HepG2 (cell line): ENCODE results near the gene GLIPR1L2. TPM values are rescaled to one million over a fixed set of nuclear protein-coding genes. Genes with fewer than 3 reads are reported as not detected.

Experiments
- ATAC-seq: fragments of 200-7000 bp; cut with Tn5 transposase; 3 replicates; pipeline ENCODE4 v1.9.1; 2020; ENCODE audit warnings: mild to moderate bottlenecking, moderate library complexity
- Bru-seq: library from RNA; stranded (reverse); fragments of 400-500 nt; gene quantifications from one replicate; lab custom pipeline; 2021; lab: Mats Ljungman, UMichigan
- BruChase-seq, 2 experiments: library from RNA; stranded (reverse); fragments of 400-500 nt; gene quantifications; one replicate each; lab custom pipeline; 2021; lab: Mats Ljungman, UMichigan
- BruUV-seq: library from RNA; stranded (reverse); fragments of 400-500 nt; replicated peaks from 2 replicates; lab custom pipeline; 2021; lab: Mats Ljungman, UMichigan
- CTCF ChIA-PET: fragments of 300-600 bp; formaldehyde crosslinking; extraction: SDS; loops from one replicate; lab custom pipeline; 2021; ENCODE audit warnings: low total read pairs, inconsistent platforms, low intra/inter-chr PET ratio; lab: Yijun Ruan, JAX
- POLR2A ChIA-PET: fragments of 350-600 bp; sonication (Branson Sonifier 250); formaldehyde crosslinking; loops from one replicate; lab custom pipeline; 2020; ENCODE audit warnings: antibody characterized with exemption, inconsistent platforms; lab: Yijun Ruan, JAX
- DNase-seq: peaks from one replicate; pipeline ENCODE4 v3.0.0-alpha.2; 2015; ENCODE audit warnings: low spot score
- FAIRE-seq: peaks from 3 replicates; lab custom pipeline; 2011; peaks lifted over from hg19 to GRCh38; lab: Jason Lieb, UNC
- H2AFZ ChIP-seq: one replicate; pipeline ENCODE4 v1.6.1; 2011; ENCODE audit warnings: low read length, inconsistent platforms
- H3K27ac ChIP-seq: fragments of 300-600 bp; 3 replicates; pipeline ENCODE4 v1.8.0; 2011; ENCODE audit warnings: mixed run types, mild to moderate bottlenecking, mixed read lengths, low read length, inconsistent platforms; ENCODE audit not compliant: insufficient read depth; ENCODE audit errors: extremely low read length
- H3K27me3 ChIP-seq, 2 experiments: fragments of 200-600 bp in 1 of 2; 2 replicates in 1 of 2; 3 replicates in 1 of 2; pipeline versions ENCODE4 v1.6.0 to v1.8.0; 2011; ENCODE audit warnings: low read length in 2 of 2, mild to moderate bottlenecking in 2 of 2, moderate library complexity in 2 of 2, inconsistent platforms in 1 of 2; ENCODE audit not compliant: insufficient read depth in 2 of 2, control insufficient read depth in 1 of 2
- H3K36me3 ChIP-seq, 2 experiments: fragments of 200-600 bp in 1 of 2; replicated peaks in 1 of 2; 2 replicates in 1 of 2; 3 replicates in 1 of 2; pipeline versions ENCODE4 v1.5.1 to v1.8.0; 2011; ENCODE audit warnings: low read length in 2 of 2, inconsistent platforms in 1 of 2; ENCODE audit not compliant: insufficient read depth in 2 of 2, control insufficient read depth in 1 of 2
- H3K4me1 ChIP-seq: 2 replicates; pipeline ENCODE4 v1.5.1; 2012; ENCODE audit warnings: low read length, inconsistent platforms; ENCODE audit not compliant: insufficient read depth
- H3K4me2 ChIP-seq: 2 replicates; pipeline ENCODE4 v1.6.0; 2011; ENCODE audit warnings: low read depth, low read length, inconsistent platforms
- H3K4me3 ChIP-seq, 3 experiments: fragments of 200-600 bp in 1 of 3; sonication (generic), shearing (Covaris generic) in 1 of 3; replicated peaks in 1 of 3; 2 replicates each; pipeline ENCODE4 v1.5.1; 2011 to 2016; ENCODE audit warnings: low read length in 3 of 3, inconsistent platforms in 2 of 3, low read depth in 2 of 3, mild to moderate bottlenecking in 2 of 3, control low read depth in 1 of 3, mixed read lengths in 1 of 3; ENCODE audit not compliant: insufficient read depth in 1 of 3
- H3K79me2 ChIP-seq: one replicate; pipeline ENCODE4 v1.6.1; 2011; ENCODE audit warnings: low read length, inconsistent platforms; ENCODE audit not compliant: insufficient read depth
- H3K9ac ChIP-seq: 2 replicates; pipeline ENCODE4 v1.6.0; 2011; ENCODE audit warnings: mild to moderate bottlenecking, low read depth, low read length, inconsistent platforms; ENCODE audit not compliant: insufficient read depth
- H3K9me3 ChIP-seq: 2 replicates; pipeline ENCODE4 v1.5.1; 2012; ENCODE audit warnings: mild to moderate bottlenecking, low read length
- H4K20me1 ChIP-seq: 2 replicates; pipeline ENCODE4 v1.6.0; 2011; ENCODE audit warnings: inconsistent platforms, mild to moderate bottlenecking, low read length, moderate library complexity; ENCODE audit not compliant: insufficient read depth
- ATAD3A ChIP-seq: sonication (generic); formaldehyde crosslinking; IDR thresholded peaks from 2 replicates; pipeline ENCODE4 v1.4.0; 2020; ENCODE audit warnings: missing genetic modification reagents
- HNRNPK ChIP-seq: fragments of 200-400 bp; formaldehyde crosslinking; IDR thresholded peaks from 2 replicates; pipeline ENCODE4 v1.6.1; 2018; ENCODE audit warnings: low read length, low read depth, moderate library complexity, mild to moderate bottlenecking; ENCODE audit not compliant: poor library complexity, severe bottlenecking
- HNRNPUL1 ChIP-seq: fragments of 200-400 bp; formaldehyde crosslinking; IDR thresholded peaks from 2 replicates; pipeline ENCODE4 v1.6.1; 2017; ENCODE audit warnings: low read depth, mild to moderate bottlenecking, low read length, moderate library complexity
- HOXA3 ChIP-seq: sonication (generic); formaldehyde crosslinking; IDR thresholded peaks from 2 replicates; pipeline ENCODE4 v1.5.0; 2020; ENCODE audit warnings: missing genetic modification reagents
- KDM2A ChIP-seq: sonication (generic); formaldehyde crosslinking; IDR thresholded peaks from 2 replicates; pipeline ENCODE4 v1.4.0; 2020; ENCODE audit warnings: low read depth, missing genetic modification reagents, borderline replicate concordance
- PHF8 ChIP-seq: sonication (generic); formaldehyde crosslinking; IDR thresholded peaks from 2 replicates; pipeline ENCODE4 v1.5.0; 2020; ENCODE audit warnings: missing genetic modification reagents
- RCOR2 ChIP-seq: IDR thresholded peaks from 2 replicates; pipeline ENCODE4 v1.6.1; 2016; ENCODE audit warnings: missing biosample characterization, missing genetic modification reagents
- SYNCRIP ChIP-seq: fragments of 200-400 bp; formaldehyde crosslinking; IDR thresholded peaks from 2 replicates; pipeline ENCODE4 v1.6.1; 2018; ENCODE audit warnings: mild to moderate bottlenecking, low read depth, low read length; ENCODE audit not compliant: insufficient read depth
- ZFP37 ChIP-seq: sonication (generic); formaldehyde crosslinking; IDR thresholded peaks from 2 replicates; pipeline ENCODE4 v1.4.0; 2020; ENCODE audit warnings: missing genetic modification reagents, borderline replicate concordance
- ZFX ChIP-seq: sonication (generic); formaldehyde crosslinking; IDR thresholded peaks from 2 replicates; pipeline ENCODE4 v1.4.0; 2020; ENCODE audit warnings: mild to moderate bottlenecking, low read depth, missing genetic modification reagents, moderate library complexity
- ZFY ChIP-seq: sonication (generic); formaldehyde crosslinking; IDR thresholded peaks from 2 replicates; pipeline ENCODE4 v1.4.0; 2020; ENCODE audit warnings: missing genetic modification reagents
- ZNF160 ChIP-seq: sonication (generic); formaldehyde crosslinking; IDR thresholded peaks from 2 replicates; pipeline ENCODE4 v1.8.0; 2022; ENCODE audit warnings: mild to moderate bottlenecking, inconsistent platforms, missing genetic modification reagents
- ZNF558 ChIP-seq: sonication (generic); formaldehyde crosslinking; IDR thresholded peaks from 2 replicates; pipeline ENCODE4 v1.9.0; 2022; ENCODE audit warnings: mild to moderate bottlenecking, missing genetic modification reagents, borderline replicate concordance
- ZNF567 ChIP-seq: sonication (generic); formaldehyde crosslinking; IDR thresholded peaks from 2 replicates; pipeline ENCODE4 v1.8.1; 2023; ENCODE audit warnings: mild to moderate bottlenecking, missing genetic modification reagents, borderline replicate concordance
- ZNF598 ChIP-seq: sonication (generic); formaldehyde crosslinking; IDR thresholded peaks from 2 replicates; pipeline ENCODE4 v1.5.1; 2020; ENCODE audit warnings: mild to moderate bottlenecking, missing genetic modification reagents, borderline replicate concordance
- ZNF629 ChIP-seq: sonication (generic); formaldehyde crosslinking; conservative IDR thresholded peaks from 2 replicates; pipeline ENCODE4 v1.5.0; 2020; ENCODE audit warnings: missing genetic modification reagents
- WGBS: methylation state at CpG from one replicate; pipeline ENCODE4 v1.1.6; 2017; ENCODE audit warnings: low lambda C conversion rate; 5-methylcytosine and 5-hydroxymethylcytosine counted together
- in situ Hi-C: cut with HindIII; loops from 2 replicates; pipeline ENCODE4 v1.10.0; 2017; ENCODE audit warnings: low pct_unique_long_range_greater_than_20kb; ENCODE audit not compliant: extremely low pct_ligation_motif_present
- intact Hi-C: fragments of 100-400 bp; cut with micrococcal nuclease; formaldehyde crosslinking; loops from one replicate; pipeline ENCODE4 v1.10.0; 2022; ENCODE audit not compliant: unreplicated experiment
- long read RNA-seq, 2 experiments: library from RNA in 1 of 2; library from polyadenylated mRNA in 1 of 2; stranded (forward) in 1 of 2; unstranded in 1 of 2; transcript quantifications; one replicate each; pipeline ENCODE4 v2.0.0, GENCODE V29; 2019 to 2022
- polyA minus RNA-seq, 3 experiments: library from RNA; depleted of rRNA, polyadenylated mRNA; stranded (reverse); fragments of >200 nt; gene quantifications; 2 replicates each; pipeline ENCODE4 v1.2.3, GENCODE V29; 2011; ENCODE audit warnings: low replicate concordance in 1 of 3
- polyA plus RNA-seq, 8 experiments: library from polyadenylated mRNA; depleted of rRNA in 3 of 8; stranded (reverse) in 7 of 8; unstranded in 1 of 8; fragments of >200 nt; fragmentation: Illumina TruSeq in 4 of 8; extraction: Trizol in 4 of 8; gene quantifications; 2 replicates each; pipeline versions ENCODE4 v1.2.1 to v1.2.3, GENCODE V29; 2011 to 2016; ENCODE audit warnings: low read depth in 4 of 8, missing spikeins in 1 of 8, mixed read lengths in 1 of 8; ENCODE audit not compliant: insufficient read depth in 1 of 8
- total RNA-seq, 5 experiments: library from RNA; depleted of rRNA; stranded (reverse); fragments of >200 nt; fragmentation: Illumina TruSeq; extraction: Trizol; gene quantifications; 2 replicates each; pipeline ENCODE4 v1.2.3, GENCODE V29; 2016; ENCODE audit warnings: low read depth in 1 of 5
- TF ChIP-seq, protein P1 (sequence below): sonication (generic); formaldehyde crosslinking; IDR thresholded peaks from 2 replicates; pipeline ENCODE4 v1.5.0; 2020; ENCODE audit warnings: mild to moderate bottlenecking, missing genetic modification reagents
- TF ChIP-seq, protein P2 (sequence below): sonication (generic); formaldehyde crosslinking; IDR thresholded peaks from 2 replicates; pipeline ENCODE4 v1.8.1; 2023; ENCODE audit warnings: mild to moderate bottlenecking, moderate library complexity, missing genetic modification reagents

The GLIPR1L2 gene
- total RNA-seq (2016; rRNA removed; fragmentation: Illumina TruSeq; extraction: Trizol) (not detected in 2 replicates), polyA plus RNA-seq (2011; rRNA removed) (not detected in 2 replicates), polyA minus RNA-seq (2011; rRNA and poly(A)+ RNA removed; ENCODE audit: low replicate concordance) (not detected in 2 replicates), Bru-seq, nascent RNA (percentile 3 among the genes with signal in this experiment), BruChase-seq, experiment 1, labeled RNA remaining after a 6-hour chase (percentile 3 among the genes with signal in this experiment), BruChase-seq, experiment 2, labeled RNA remaining after a 2-hour chase (not detected)
- not detected in 2 replicates for total RNA-seq (2016; cell fraction: cytosol; rRNA removed; fragmentation: Illumina TruSeq; extraction: Trizol; ENCODE audit: low read depth)
- total RNA-seq (2016; cell fraction: insoluble cytoplasmic fraction; rRNA removed; fragmentation: Illumina TruSeq; extraction: Trizol) = not detected in 2 replicates
- total RNA-seq (2016; cell fraction: membrane; rRNA removed; fragmentation: Illumina TruSeq; extraction: Trizol) = not detected in 2 replicates
- not detected in 2 replicates for total RNA-seq (2016; cell fraction: nucleus; rRNA removed; fragmentation: Illumina TruSeq; extraction: Trizol)
- polyA plus RNA-seq (2011; cell fraction: cytosol; rRNA removed) = not detected in 2 replicates
- polyA plus RNA-seq (2011; cell fraction: nucleus; rRNA removed) = not detected in 2 replicates
- polyA plus RNA-seq (2012) = not detected in 2 replicates
- not detected in 2 replicates for polyA plus RNA-seq (2016; cell fraction: cytosol; fragmentation: Illumina TruSeq; extraction: Trizol; ENCODE audit: low read depth)
- not detected in 2 replicates for polyA plus RNA-seq (2016; cell fraction: insoluble cytoplasmic fraction; fragmentation: Illumina TruSeq; extraction: Trizol; ENCODE audit: low read depth)
- polyA plus RNA-seq (2016; cell fraction: membrane; fragmentation: Illumina TruSeq; extraction: Trizol; ENCODE audit: low read depth) = not detected in 2 replicates
- not detected in 2 replicates for polyA plus RNA-seq (2016; cell fraction: nucleus; fragmentation: Illumina TruSeq; extraction: Trizol; ENCODE audit: insufficient read depth, low read depth)
- polyA minus RNA-seq (2011; cell fraction: cytosol; rRNA and poly(A)+ RNA removed) = not detected in 2 replicates
- polyA minus RNA-seq (2011; cell fraction: nucleus; rRNA and poly(A)+ RNA removed) = not detected in 2 replicates
- long read RNA-seq, experiment 1 = 0 reads
- long read RNA-seq, experiment 2 = 0 reads

DNA sequence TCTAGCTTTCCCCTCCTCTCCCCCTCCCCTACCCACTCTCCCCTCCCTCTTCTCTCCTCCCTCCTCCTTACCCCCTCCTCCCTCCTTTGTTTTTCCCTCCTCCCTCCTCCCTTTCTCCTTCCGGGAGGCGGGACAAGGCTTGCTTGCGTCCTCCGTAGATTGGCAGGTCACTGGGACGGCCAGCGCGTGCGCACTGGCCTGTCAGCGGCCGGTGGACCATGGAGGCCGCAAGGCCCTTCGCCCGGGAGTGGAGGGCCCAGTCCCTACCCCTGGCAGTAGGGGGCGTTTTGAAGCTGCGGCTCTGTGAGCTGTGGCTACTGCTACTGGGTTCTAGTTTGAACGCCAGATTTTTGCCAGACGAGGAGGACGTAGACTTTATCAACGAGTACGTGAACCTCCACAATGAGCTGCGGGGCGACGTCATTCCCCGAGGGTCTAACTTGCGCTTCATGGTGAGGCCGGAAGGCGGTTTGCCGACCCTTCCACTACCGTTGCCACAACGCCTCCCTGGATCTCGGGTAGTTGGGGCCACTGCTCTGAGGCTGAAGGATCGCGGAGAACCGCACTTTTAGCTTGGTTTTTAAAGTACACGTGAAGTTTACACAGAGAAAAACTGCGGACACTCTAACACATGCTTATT lies at the start of gene GLIPR1L2:
Gene GLIPR1L2, plus strand, starts transcription at position 191 of the 640 bp plus-strand sequence. Its CDS starts 28 bp downstream, at position 219.
- no peaks in the 10 kb centered on the region for H3K79me2 ChIP-seq
- H4K20me1 ChIP-seq = no peaks in the 10 kb centered on the region
- FAIRE-seq (no peak), ATAC-seq (peak; percentile 100), DNase-seq (peak; percentile 10)
- WGBS = 64% methylated on average over 32 of the region's 36 CpGs
- no peaks in the 10 kb centered on the region for H3K4me1 ChIP-seq
- peak within 1 kb of the TSS in 2 of 3 experiments; percentile 13 to 37; a peak in 4 of 6 replicates for H3K4me3 ChIP-seq
- no peak within 1 kb of the TSS for H2AFZ ChIP-seq
- no TSS peak for BruUV-seq
- no peak within 1 kb of the TSS for H3K27ac ChIP-seq
- intact Hi-C loops = no loop called here
- no peaks in the 10 kb centered on the region for H3K36me3 ChIP-seq
- no peaks in the 10 kb centered on the region for H3K9me3 ChIP-seq
- no peaks in the 10 kb centered on the region for H3K27me3 ChIP-seq
- in situ Hi-C loops = no loop called here
- ChIA-PET CTCF (no interaction called here), POLR2A (no interaction called here)
- peak within 1 kb of the TSS; percentile 52 for H3K4me2 ChIP-seq
- H3K9ac ChIP-seq = no peak within 1 kb of the TSS
- peak; percentile 64 for TF ChIP-seq HNRNPK
- TF ChIP-seq KDM2A (CRISPR knock-in tag) = peak; percentile 35; the same call in 1 of the 2 replicates
- TF ChIP-seq, protein P1, sequence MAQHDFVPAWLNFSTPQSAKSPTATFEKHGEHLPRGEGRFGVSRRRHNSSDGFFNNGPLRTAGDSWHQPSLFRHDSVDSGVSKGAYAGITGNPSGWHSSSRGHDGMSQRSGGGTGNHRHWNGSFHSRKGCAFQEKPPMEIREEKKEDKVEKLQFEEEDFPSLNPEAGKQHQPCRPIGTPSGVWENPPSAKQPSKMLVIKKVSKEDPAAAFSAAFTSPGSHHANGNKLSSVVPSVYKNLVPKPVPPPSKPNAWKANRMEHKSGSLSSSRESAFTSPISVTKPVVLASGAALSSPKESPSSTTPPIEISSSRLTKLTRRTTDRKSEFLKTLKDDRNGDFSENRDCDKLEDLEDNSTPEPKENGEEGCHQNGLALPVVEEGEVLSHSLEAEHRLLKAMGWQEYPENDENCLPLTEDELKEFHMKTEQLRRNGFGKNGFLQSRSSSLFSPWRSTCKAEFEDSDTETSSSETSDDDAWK (CRISPR knock-in tag) = no peak
- peak; percentile 36; the same call in 1 of the 2 replicates for TF ChIP-seq PHF8 (CRISPR knock-in tag)
- TF ChIP-seq, protein P2, sequence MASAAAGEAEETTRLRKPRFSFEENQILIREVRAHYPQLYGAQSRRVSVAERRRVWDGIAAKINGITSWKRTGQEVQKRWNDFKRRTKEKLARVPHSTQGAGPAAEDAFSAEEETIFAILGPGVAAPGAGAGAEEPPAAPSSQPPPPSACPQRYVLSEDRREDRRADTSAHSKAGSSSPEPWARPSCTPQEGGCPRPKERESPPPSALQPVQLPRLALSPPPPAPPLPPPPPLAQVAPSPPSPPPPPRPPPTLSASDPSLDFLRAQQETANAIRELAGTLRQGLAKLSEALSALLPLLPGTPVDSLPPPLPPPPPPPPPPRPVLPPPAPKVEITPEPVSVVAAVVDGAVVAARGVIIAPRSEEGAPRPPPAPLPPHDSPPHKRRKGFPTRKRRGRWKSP (CRISPR knock-in tag) = no peak
- no peak for TF ChIP-seq ZNF567 (CRISPR knock-in tag)
- peak; percentile 37; the same call in 1 of the 2 replicates for TF ChIP-seq ZFX (CRISPR knock-in tag)
- no peak for TF ChIP-seq SYNCRIP
- TF ChIP-seq ZNF160 (CRISPR knock-in tag) = no peak
- no peak for TF ChIP-seq HNRNPUL1
- TF ChIP-seq ATAD3A (CRISPR knock-in tag) = no peak
- TF ChIP-seq ZNF598 (CRISPR knock-in tag) = no peak
- no peak for TF ChIP-seq ZFP37 (CRISPR knock-in tag)
- TF ChIP-seq ZNF558 (CRISPR knock-in tag) = no peak
- TF ChIP-seq ZNF629 (CRISPR knock-in tag) = no peak
- peak; percentile 32; the same call in 1 of the 2 replicates for TF ChIP-seq ZFY (CRISPR knock-in tag)
- TF ChIP-seq HOXA3 (CRISPR knock-in tag) = peak; percentile 27; the same call in 1 of the 2 replicates
- no peak for TF ChIP-seq RCOR2 (CRISPR knock-in tag)
